H9 (cell line): ENCODE results near the gene RPRD2. TPM values are rescaled to one million over a fixed set of nuclear protein-coding genes. Genes with fewer than 3 reads are reported as not detected.

Experiments
- DNase-seq: peaks from one replicate; pipeline ENCODE4 v3.0.0-alpha.2; 2017
- H2AFZ ChIP-seq: one replicate; pipeline ENCODE4 v1.6.1; 2013; ENCODE audit warnings: mild to moderate bottlenecking, low read length, control low read depth, moderate library complexity
- H2AK5ac ChIP-seq: 2 replicates; pipeline ENCODE4 v1.6.1; 2013; ENCODE audit warnings: low read length, control low read depth, mixed read lengths; ENCODE audit not compliant: insufficient read length
- H2BK120ac ChIP-seq: one replicate; pipeline ENCODE4 v1.6.1; 2013; ENCODE audit warnings: low read depth, mild to moderate bottlenecking, low read length, control low read depth, inconsistent platforms; ENCODE audit not compliant: poor library complexity, severe bottlenecking
- H2BK12ac ChIP-seq: 2 replicates; pipeline ENCODE4 v1.6.1; 2013; ENCODE audit warnings: low read length, control low read depth, mixed read lengths, low read depth; ENCODE audit not compliant: insufficient read length
- H2BK15ac ChIP-seq: 2 replicates; pipeline ENCODE4 v1.6.1; 2013; ENCODE audit warnings: low read depth, low read length, control low read depth
- H2BK20ac ChIP-seq: one replicate; pipeline ENCODE4 v1.6.1; 2013; ENCODE audit warnings: low read depth, mild to moderate bottlenecking, low read length, control low read depth, inconsistent platforms; ENCODE audit not compliant: poor library complexity, severe bottlenecking
- H2BK5ac ChIP-seq: 2 replicates; pipeline ENCODE4 v1.6.1; 2013; ENCODE audit warnings: low read length, control low read depth, mixed read lengths; ENCODE audit not compliant: insufficient read length
- H3K14ac ChIP-seq: 2 replicates; pipeline ENCODE4 v1.6.1; 2013; ENCODE audit warnings: low read length, control low read depth; ENCODE audit not compliant: insufficient read depth
- H3K18ac ChIP-seq: 2 replicates; pipeline ENCODE4 v1.6.1; 2013; ENCODE audit warnings: low read depth, mild to moderate bottlenecking, mixed read lengths, low read length, control low read depth; ENCODE audit not compliant: insufficient read length
- H3K23ac ChIP-seq: 2 replicates; pipeline ENCODE4 v1.6.1; 2013; ENCODE audit warnings: low read length, control low read depth, mixed read lengths, low read depth; ENCODE audit not compliant: insufficient read length
- H3K23me2 ChIP-seq: 2 replicates; pipeline ENCODE4 v1.6.1; 2013; ENCODE audit warnings: low read depth, mild to moderate bottlenecking, mixed read lengths, low read length, control low read depth; ENCODE audit not compliant: insufficient read length, poor library complexity, severe bottlenecking
- H3K27ac ChIP-seq: 2 replicates; pipeline ENCODE4 v1.5.1; 2013; ENCODE audit warnings: low read length, control low read depth, mixed read lengths, low read depth; ENCODE audit not compliant: insufficient read length
- H3K27me3 ChIP-seq: 2 replicates; pipeline ENCODE4 v1.6.1; 2013; ENCODE audit warnings: low read length, control low read depth, inconsistent platforms; ENCODE audit not compliant: insufficient read depth
- H3K4ac ChIP-seq: 2 replicates; pipeline ENCODE4 v1.6.1; 2013; ENCODE audit warnings: low read depth, mild to moderate bottlenecking, control low read depth, inconsistent platforms, low read length, moderate library complexity
- H3K4me1 ChIP-seq: 2 replicates; pipeline ENCODE4 v1.6.1; 2013; ENCODE audit warnings: low read length, control low read depth, inconsistent platforms; ENCODE audit not compliant: insufficient read depth
- H3K4me2 ChIP-seq: 2 replicates; pipeline ENCODE4 v1.6.1; 2013; ENCODE audit warnings: low read length, control low read depth, mixed read lengths; ENCODE audit not compliant: insufficient read length, insufficient read depth
- H3K56ac ChIP-seq: 2 replicates; pipeline ENCODE4 v1.6.1; 2013; ENCODE audit warnings: low read depth, mild to moderate bottlenecking, mixed read lengths, low read length, control low read depth; ENCODE audit not compliant: insufficient read length
- H3K79me1 ChIP-seq: 2 replicates; pipeline ENCODE4 v1.6.1; 2013; ENCODE audit warnings: low read depth, mild to moderate bottlenecking, moderate library complexity, low read length, control low read depth, inconsistent platforms; ENCODE audit not compliant: insufficient read depth, poor library complexity, severe bottlenecking
- H3K79me2 ChIP-seq: 2 replicates; pipeline ENCODE4 v1.6.1; 2013; ENCODE audit warnings: low read length, control low read depth, inconsistent platforms; ENCODE audit not compliant: insufficient read depth
- H3K9ac ChIP-seq: 2 replicates; pipeline ENCODE4 v1.6.1; 2013; ENCODE audit warnings: low read length, control low read depth, mixed read lengths; ENCODE audit not compliant: insufficient read length; ENCODE audit errors: extremely low read depth
- H3K9me3 ChIP-seq: one replicate; pipeline ENCODE4 v1.6.1; 2013; ENCODE audit warnings: low read depth, low read length, inconsistent platforms; ENCODE audit not compliant: control insufficient read depth
- H3T11ph ChIP-seq: one replicate; pipeline ENCODE4 v1.6.1; 2013; ENCODE audit warnings: mild to moderate bottlenecking, low read length, control low read depth, inconsistent platforms
- H4K20me1 ChIP-seq: one replicate; pipeline ENCODE4 v1.6.1; 2013; ENCODE audit not compliant: control insufficient read depth, insufficient read length, insufficient read depth
- H4K5ac ChIP-seq: 2 replicates; pipeline ENCODE4 v1.6.1; 2013; ENCODE audit warnings: low read depth, mild to moderate bottlenecking, mixed read lengths, low read length, control low read depth; ENCODE audit not compliant: insufficient read length
- H4K8ac ChIP-seq: replicated peaks from 2 replicates; pipeline ENCODE4 v1.6.1; 2013; ENCODE audit warnings: low read length, control low read depth, mixed read lengths, low read depth; ENCODE audit not compliant: insufficient read length
- H4K91ac ChIP-seq: 2 replicates; pipeline ENCODE4 v1.6.1; 2013; ENCODE audit warnings: low read depth, mild to moderate bottlenecking, moderate library complexity, mixed read lengths, low read length, control low read depth; ENCODE audit not compliant: insufficient read length
- H3K27ac Mint-ChIP-seq, 3 experiments: 2 replicates in 2 of 3; 3 replicates in 1 of 3; pipeline ENCODE4 v1.8.0; 2020 to 2021; ENCODE audit warnings: mixed read lengths in 3 of 3, mild to moderate bottlenecking in 1 of 3, moderate library complexity in 1 of 3
- H3K27me3 Mint-ChIP-seq: 2 replicates; pipeline ENCODE4 v1.8.0; 2021; ENCODE audit warnings: low read depth, mild to moderate bottlenecking, moderate library complexity, mixed read lengths
- H3K36me3 Mint-ChIP-seq, 3 experiments: 2 replicates in 2 of 3; 3 replicates in 1 of 3; pipeline ENCODE4 v1.8.0; 2020 to 2021; ENCODE audit warnings: low read depth in 3 of 3, mixed read lengths in 3 of 3; ENCODE audit not compliant: insufficient read depth in 1 of 3
- H3K4me1 Mint-ChIP-seq, 2 experiments: 2 replicates each; pipeline ENCODE4 v1.8.0; 2020; ENCODE audit warnings: mixed read lengths in 2 of 2
- H3K4me3 Mint-ChIP-seq, 2 experiments: 2 replicates in 1 of 2; 3 replicates in 1 of 2; pipeline ENCODE4 v1.8.0; 2020 to 2021; ENCODE audit warnings: mild to moderate bottlenecking in 2 of 2, mixed read lengths in 2 of 2, moderate library complexity in 1 of 2
- H3K9me3 Mint-ChIP-seq, 2 experiments: 2 replicates in 1 of 2; 3 replicates in 1 of 2; pipeline ENCODE4 v1.8.0; 2020; ENCODE audit warnings: mild to moderate bottlenecking in 2 of 2, mixed read lengths in 2 of 2, moderate library complexity in 1 of 2
- WGBS: extraction: QIAGEN DNeasy Blood & Tissue Kit; methylation state at CpG from one replicate; pipeline ENCODE4 v1.1.7; 2013; ENCODE audit warnings: missing lambda C conversion rate, low lambda C conversion rate, mixed read lengths; ENCODE audit not compliant: insufficient read length; ENCODE audit errors: extremely low coverage; 5-methylcytosine and 5-hydroxymethylcytosine counted together
- total RNA-seq: library from RNA; stranded (reverse); gene quantifications from 2 replicates; pipeline ENCODE4 v1.2.1, GENCODE V29; 2021
- TF ChIP-seq, protein P1 (sequence below): fragments of 200-600 bp; sonication (generic); conservative IDR thresholded peaks from 3 replicates; pipeline ENCODE4 v1.8.0; 2021; ENCODE audit warnings: antibody characterized with exemption, mild to moderate bottlenecking

RPRD2 gene
- total RNA-seq, 1 experiment from 2014 or later, result 39.0 TPM

DNA sequence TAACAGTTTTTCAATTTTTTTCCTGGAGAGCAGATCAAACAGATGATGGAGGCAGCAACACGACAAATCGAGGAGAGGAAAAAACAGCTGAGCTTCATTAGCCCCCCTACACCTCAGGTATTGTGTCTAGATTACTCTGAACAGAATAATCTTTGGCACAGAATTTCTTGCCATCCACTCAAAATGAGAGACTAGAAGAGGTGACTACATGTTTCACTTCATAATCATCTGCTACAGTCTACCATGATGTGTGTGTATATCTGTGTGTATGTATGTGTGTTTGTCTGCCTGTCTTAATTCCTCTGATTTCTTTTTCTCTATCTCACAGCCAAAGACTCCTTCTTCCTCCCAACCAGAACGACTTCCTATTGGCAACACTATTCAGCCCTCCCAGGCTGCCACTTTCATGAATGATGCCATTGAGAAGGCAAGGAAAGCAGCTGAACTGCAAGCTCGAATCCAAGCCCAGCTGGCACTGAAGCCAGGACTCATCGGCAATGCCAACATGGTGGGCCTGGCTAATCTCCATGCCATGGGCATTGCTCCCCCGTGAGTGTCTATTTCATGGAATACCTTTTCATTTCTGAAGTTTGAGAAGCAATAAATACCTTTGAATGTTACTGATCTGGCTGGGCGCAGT lies 31.2 kb upstream of the RPRD2 start:
- Histone ChIP-seq H4K91ac (no peak overlapping the region), H3K79me1 (peaks cover 3% of the 10 kb centered on the region), H3K27ac (no peak overlapping the region), H3K18ac (no peak overlapping the region), H3K4ac (no peak overlapping the region), H3K14ac (no peak overlapping the region), H4K20me1 (no peaks in the 10 kb centered on the region), H3K4me1 (no peaks in the 10 kb centered on the region), H2AFZ (no peak overlapping the region), H3K4me2 (no peak overlapping the region), H2BK15ac (no peak overlapping the region), H3K56ac (no peak overlapping the region), H3K79me2 (no peaks in the 10 kb centered on the region), H3K9ac (no peak overlapping the region), H2BK20ac (no peak overlapping the region), H2BK5ac (no peak overlapping the region), H2BK12ac (no peak overlapping the region), H3K27me3 (no peaks in the 10 kb centered on the region), H2AK5ac (no peak overlapping the region), H3K23ac (no peak overlapping the region), H2BK120ac (no peak overlapping the region), H4K8ac (no peak overlapping the region), H4K5ac (no peak overlapping the region), H3K9me3 (no peaks in the 10 kb centered on the region), H3K23me2 (no peaks in the 10 kb centered on the region), H3T11ph (no peak overlapping the region)
- Mint-ChIP-seq H3K4me3 (no peak overlapping the region), H3K36me3 (peaks cover 61 to 87% (median 86%) of the 10 kb centered on the region in 3 experiments), H3K27me3 (no peaks in the 10 kb centered on the region), H3K27ac (no peak overlapping the region), H3K4me1 (no peaks in the 10 kb centered on the region), H3K9me3 (no peaks in the 10 kb centered on the region)
- no peak for DNase-seq
- WGBS, result no CpG with 5 or more reads among the region's 7 CpGs
- TF ChIP-seq, protein P1, sequence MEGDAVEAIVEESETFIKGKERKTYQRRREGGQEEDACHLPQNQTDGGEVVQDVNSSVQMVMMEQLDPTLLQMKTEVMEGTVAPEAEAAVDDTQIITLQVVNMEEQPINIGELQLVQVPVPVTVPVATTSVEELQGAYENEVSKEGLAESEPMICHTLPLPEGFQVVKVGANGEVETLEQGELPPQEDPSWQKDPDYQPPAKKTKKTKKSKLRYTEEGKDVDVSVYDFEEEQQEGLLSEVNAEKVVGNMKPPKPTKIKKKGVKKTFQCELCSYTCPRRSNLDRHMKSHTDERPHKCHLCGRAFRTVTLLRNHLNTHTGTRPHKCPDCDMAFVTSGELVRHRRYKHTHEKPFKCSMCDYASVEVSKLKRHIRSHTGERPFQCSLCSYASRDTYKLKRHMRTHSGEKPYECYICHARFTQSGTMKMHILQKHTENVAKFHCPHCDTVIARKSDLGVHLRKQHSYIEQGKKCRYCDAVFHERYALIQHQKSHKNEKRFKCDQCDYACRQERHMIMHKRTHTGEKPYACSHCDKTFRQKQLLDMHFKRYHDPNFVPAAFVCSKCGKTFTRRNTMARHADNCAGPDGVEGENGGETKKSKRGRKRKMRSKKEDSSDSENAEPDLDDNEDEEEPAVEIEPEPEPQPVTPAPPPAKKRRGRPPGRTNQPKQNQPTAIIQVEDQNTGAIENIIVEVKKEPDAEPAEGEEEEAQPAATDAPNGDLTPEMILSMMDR, result no peak
